Muscle of arm (tissue), 12 donors: ENCODE data around the gene CBLN3. TPM values are rescaled to one million over a fixed set of nuclear protein-coding genes. Genes with fewer than 3 reads are reported as not detected.

Source experiments
- DNase-seq: peaks from one replicate; pipeline ENCODE4 v3.0.0-alpha.2; 2013
- polyA plus RNA-seq, 12 donors: library from polyadenylated mRNA; unstranded; fragments of 120-200 nt; gene quantifications; one replicate each; pipeline ENCODE4 v1.2.1, GENCODE V29; 2013; ENCODE audit not compliant: insufficient read length in 12 of 12

CBLN3 gene
- polyA plus RNA-seq, 12 donors = 1.6 to 7.4 (median 2.2) TPM; not detected in 1

GRCh38 chr14:24439830-24440605, 10.6 kb upstream of the CBLN3 start:
- DNase-seq = no peak

DNA sequence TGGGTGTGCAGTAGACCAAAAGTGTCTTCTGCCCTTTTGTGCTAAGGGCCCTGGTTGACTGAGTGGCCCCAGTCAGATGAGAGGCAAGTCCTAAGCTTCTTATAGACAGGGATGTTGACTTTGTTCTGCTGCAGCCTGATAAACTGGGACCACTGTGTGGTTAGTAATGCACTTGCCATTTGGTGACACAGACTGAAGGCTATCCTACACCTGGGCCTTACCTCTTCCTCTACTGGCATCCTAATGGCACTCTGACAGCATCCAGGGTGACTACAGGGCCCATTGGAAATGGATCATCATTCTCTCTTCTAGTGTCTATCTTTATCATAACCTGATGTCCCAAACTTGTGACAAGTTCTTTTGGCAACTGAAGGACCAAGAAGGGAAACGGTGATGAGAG, 9.8 kb upstream of the CBLN3 start:
- DNase-seq = no peak

DNA sequence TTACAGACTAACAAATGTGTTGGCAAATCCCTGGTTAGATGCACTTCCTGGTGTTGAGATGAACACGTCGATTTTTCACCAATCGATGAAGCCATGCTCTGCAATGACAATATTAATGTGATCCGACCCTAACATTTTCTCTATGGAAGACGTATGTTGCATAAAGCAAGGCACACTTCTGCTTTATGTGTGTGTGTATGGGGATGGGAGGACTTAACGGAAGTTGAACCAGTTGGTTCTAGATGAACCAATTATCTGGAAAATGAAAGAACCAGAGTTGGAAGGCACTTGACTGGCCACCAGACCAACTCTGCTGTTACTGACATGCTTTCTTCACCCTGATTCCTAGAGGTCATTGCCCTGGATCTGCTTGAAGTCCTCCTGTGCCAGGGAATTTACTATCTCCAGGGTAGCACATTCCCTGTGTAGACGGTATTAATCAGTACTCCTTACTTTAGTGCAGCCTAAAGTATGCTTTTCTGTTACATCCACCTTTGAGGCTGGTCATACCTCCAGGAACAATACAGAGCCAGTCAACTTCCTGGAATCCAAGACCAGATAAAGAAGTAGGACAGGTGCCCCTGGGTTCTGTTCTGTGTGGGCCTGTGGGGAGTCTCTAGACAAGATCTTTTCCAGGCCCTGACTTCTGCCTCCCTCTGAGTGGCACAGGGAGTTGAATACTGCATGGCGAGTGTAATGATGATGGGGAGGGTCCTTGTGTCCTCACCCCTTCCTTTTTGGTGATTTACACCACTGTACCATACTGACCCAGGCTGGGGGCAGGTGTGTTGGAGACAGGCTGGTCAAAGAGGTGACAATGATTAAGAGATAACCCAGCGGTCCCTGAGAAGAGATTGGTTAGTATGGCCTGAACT, 9.0 kb upstream of the CBLN3 start:
- DNase-seq = no peak

DNA sequence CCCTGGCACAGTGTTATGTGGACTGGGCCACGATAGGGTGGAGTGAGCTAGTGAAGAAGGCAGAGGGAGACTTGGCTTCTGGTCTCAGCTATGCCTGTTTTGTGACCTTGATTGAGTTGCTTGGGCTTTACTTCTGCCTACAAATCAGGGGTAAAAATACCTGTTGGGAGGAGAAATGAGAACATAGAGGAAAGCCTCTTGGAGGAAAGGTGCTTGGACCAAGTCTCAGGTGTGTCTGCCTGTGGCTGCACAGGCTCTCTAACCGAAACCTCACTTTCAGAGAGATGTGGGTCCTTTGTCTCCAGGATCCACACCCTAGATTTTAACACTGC, 8.2 kb upstream of the CBLN3 start:
- no peak for DNase-seq

- DNase-seq = no peak
Observed at GRCh38 chr14:24437020-24437735, 7.7 kb upstream of the CBLN3 start.

- DNase-seq = peak; percentile 75
Observed at GRCh38 chr14:24436355-24437019, 7.0 kb upstream of the CBLN3 start.

DNA sequence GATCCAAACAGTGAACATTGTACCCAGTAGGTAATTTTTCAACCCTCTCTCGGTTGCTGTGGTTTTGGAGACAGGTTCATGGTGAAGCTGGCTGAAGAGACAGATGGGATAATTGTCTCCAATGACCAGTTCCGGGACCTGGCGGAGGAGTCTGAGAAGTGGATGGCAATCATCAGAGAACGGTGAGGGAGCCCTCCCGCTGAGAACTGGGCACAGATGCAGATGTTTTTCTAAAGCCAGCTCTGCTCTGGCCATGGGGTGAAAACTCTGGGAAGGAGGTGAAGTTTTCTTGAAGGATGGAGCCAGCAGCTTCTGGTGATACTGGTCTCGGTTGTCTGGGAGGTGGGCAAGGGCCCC, 6.5 kb upstream of the CBLN3 start:
- DNase-seq = no peak

DNA sequence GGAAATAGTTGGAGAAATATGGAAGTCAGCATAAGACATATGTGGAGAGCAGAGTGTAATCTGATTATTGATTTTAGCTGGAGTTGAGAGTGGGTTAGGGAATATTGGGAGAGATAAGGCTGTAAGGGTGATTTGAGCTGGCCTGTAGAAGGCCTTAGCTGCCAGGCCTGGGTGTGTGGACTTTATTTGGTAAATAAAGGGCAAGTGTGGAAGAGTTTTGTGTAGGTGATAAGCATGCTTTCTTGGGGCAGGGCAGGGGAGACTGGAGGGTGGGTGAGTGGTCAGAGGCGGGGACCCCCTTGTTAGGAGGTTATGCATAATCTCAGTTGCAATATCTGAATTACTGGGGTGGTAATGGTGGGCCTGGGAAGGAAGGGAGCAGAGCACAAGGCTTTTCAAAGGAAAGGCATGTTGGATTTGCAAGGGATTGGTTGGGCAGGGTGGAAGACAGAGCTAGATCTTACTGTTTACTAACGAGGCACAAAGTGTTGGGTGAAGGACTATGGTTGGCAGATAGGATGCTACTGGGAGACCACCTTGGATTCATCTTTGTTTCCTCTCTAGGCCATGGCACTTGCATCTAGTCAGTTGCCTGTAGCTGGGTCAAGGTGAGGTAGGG, 5.8 kb upstream of the CBLN3 start:
- DNase-seq = no peak

GRCh38 chr14:24434676-24435075, 5.2 kb upstream of the CBLN3 start:
- DNase-seq = no peak

DNA sequence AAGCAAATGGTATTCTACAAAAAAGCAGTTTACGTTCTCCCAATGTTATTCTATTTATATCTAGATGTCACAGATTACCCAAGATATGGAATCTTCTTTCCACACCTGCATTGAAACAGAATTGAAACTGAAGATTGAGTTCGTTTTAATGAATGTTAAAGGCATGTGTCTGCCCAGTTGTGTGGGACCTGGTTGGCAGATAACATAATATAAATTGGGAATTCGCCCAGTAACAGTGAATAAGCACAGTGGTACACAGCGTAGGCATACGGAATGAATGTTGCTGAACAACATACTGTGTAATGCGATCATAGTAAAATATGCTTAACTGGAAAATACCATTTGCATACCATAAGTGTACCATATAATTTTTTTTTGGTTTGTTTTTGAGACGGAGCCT, 4.6 kb upstream of the CBLN3 start:
- no peak for DNase-seq

- no peak for DNase-seq
Observed at GRCh38 chr14:24432259-24433131, 3.0 kb upstream of the CBLN3 start.

DNA sequence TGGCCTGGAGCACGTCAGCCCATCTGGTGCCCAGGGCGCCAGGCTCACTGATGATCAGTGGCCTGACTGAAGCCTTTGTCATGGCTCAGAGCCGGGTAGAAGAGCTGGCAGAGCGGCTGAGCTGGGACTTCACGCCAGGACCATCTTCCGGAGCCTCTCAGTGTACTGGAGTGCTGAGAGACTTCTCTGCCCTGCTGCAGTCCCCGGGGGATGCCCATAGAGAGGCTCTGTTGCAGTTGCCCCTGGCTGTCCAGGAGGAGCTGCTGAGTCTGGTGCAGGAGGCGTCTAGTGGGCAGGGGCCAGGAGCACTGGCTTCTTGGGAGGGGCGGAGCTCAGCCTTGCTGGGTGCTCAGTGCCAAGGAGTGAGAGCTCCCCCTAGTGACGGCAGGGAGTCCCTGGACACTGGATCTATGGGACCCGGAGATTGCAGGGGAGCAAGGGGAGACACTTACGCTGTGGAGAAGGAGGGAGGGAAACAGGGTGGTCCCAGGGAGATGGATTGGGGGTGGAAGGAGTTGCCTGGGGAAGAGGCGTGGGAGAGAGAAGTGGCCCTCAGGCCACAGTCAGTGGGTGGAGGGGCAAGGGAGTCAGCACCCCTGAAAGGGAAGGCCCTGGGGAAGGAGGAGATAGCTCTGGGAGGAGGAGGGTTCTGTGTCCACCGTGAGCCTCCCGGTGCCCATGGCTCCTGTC, 2.2 kb upstream of the CBLN3 start:
- peak; percentile 91 for DNase-seq

DNA sequence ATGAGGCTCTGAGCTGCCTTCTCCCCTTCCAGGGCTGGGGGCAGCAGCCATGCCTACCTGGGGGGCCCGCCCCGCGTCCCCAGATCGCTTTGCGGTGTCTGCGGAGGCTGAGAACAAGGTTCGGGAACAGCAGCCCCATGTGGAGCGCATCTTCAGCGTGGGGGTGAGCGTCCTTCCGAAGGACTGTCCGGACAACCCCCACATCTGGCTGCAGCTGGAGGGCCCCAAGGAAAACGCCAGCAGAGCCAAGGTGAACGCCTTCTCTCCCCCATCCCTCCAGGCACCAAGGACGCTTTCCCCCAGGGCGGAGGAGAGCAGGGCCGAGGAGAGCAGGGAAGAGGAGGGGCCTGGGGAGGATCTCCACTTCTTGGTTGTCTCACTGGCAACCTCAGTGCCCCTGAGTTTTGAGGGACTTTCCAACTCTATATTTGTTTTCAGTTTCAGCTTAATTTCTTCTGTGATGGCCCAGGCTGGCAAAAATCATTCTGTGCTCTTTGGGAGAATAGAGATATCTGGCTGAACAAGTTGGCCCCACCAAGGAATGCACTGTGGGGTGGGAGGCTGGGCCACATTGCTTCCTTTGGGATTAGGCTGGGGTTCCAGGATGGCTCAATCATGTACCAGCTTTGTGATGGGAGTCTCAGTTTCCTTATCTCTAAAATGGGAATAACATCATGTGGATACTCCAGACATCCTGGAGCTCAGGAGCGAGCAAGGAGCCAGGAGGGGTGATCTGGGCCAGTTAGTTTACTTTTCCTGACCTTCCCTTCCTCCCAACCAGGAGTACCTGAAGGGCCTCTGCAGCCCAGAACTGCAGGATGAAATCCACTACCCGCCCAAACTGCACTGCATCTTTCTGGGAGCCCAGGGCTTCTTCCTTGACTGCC, 1.5 kb upstream of the CBLN3 start:
- no peak for DNase-seq

DNA sequence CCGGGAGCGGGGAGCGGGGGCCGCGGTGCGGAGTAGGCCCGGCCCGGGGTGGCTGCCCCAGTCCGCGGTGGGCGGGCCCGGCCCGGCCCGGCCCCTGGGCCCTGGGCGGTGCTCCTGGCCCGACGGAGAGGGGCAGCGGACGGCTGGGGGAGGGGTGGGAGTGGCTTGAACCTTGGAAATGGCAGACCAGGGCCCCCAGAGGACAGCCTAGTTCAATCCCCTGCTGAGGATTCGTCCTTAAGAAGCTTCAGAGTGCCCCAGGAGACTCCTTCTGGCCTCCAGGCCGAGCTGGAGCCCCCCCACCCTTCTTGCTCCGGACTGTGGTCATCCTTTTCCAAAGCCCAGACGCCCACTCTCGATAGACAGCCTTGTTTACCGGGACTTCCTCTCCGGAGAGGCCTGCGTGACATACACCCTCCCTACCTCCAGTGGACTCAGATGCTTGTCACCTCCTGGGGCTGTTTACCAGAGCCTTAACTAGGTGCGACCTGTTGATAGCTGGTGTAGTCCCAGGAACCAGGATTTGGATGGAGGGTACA, 744 bp upstream of the CBLN3 start:
- DNase-seq = peak; percentile 77

- DNase-seq = no peak
Observed at GRCh38 chr14:24428628-24429394, 657 bp downstream of the CBLN3 start.

- DNase-seq = no peak
Observed at GRCh38 chr14:24427537-24428508, 1.6 kb downstream of the CBLN3 start.
